Activated CD4-positive, alpha-beta T cell treated with anti-CD3 and anti-CD28 coated beads, Interleukin-2, amount 10 ng/mL, durations not matched to agents 24 days and 14 days (primary cell): Measurements from ENCODE around the gene DOCK1. TPM values are rescaled to one million over a fixed set of nuclear protein-coding genes. Genes with fewer than 3 reads are reported as not detected.

ENCODE experiments used
- DNase-seq: peaks from one replicate; pipeline ENCODE4 v3.0.0; 2022
- H3K27ac Mint-ChIP-seq: one replicate; pipeline ENCODE4 v1.8.0; 2022; ENCODE audit warnings: mild to moderate bottlenecking, mixed read lengths
- H3K27me3 Mint-ChIP-seq: one replicate; pipeline ENCODE4 v1.8.0; 2022; ENCODE audit warnings: mixed read lengths
- H3K36me3 Mint-ChIP-seq: one replicate; pipeline ENCODE4 v1.8.0; 2022; ENCODE audit warnings: low read depth, mild to moderate bottlenecking, mixed read lengths
- H3K4me1 Mint-ChIP-seq: one replicate; pipeline ENCODE4 v1.8.0; 2021; ENCODE audit warnings: mixed read lengths
- H3K4me3 Mint-ChIP-seq: one replicate; pipeline ENCODE4 v1.8.0; 2022; ENCODE audit warnings: mild to moderate bottlenecking, moderate library complexity, mixed read lengths
- H3K9me3 Mint-ChIP-seq: one replicate; pipeline ENCODE4 v1.8.0; 2021; ENCODE audit warnings: mixed read lengths
- intact Hi-C: fragments of 100-400 bp; cut with micrococcal nuclease; formaldehyde crosslinking; loops from one replicate; pipeline ENCODE4 v1.15.1; 2023
- total RNA-seq: library from RNA; stranded (reverse); gene quantifications from 2 replicates; pipeline ENCODE4 v1.2.3, GENCODE V29; 2022

Gene DOCK1
- total RNA-seq, 1 donor from 2014 or later, result 1.5 TPM

DNA sequence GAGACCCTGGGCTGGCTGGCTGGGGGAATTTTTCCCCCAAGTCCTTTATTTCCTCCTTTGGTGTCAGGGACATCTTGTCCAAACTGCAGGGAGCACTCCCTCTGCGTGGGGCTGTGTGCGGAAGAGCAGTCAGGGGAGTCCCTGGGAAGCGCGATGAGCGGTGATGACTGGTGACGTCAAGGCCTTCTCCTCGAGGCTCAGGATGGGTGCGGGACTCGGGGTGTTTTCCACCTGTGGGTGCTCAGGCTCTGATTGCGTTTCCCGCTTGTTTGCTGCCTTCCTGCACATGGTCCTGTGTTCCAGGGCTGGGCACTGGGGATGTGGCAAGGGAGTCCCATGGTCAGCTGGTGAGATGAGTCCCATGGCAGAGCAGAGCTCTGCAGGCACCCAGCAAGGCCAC is 101.2 kb downstream of the DOCK1 start:
- Mint-ChIP-seq H3K4me3 (no peak overlapping the region), H3K27ac (no peak overlapping the region), H3K27me3 (no peaks in the 10 kb centered on the region), H3K4me1 (no peaks in the 10 kb centered on the region), H3K9me3 (peaks cover under 1% of the 10 kb centered on the region), H3K36me3 (no peaks in the 10 kb centered on the region)
- DNase-seq, result no peak
- intact Hi-C loops, result no loop called here

DNA sequence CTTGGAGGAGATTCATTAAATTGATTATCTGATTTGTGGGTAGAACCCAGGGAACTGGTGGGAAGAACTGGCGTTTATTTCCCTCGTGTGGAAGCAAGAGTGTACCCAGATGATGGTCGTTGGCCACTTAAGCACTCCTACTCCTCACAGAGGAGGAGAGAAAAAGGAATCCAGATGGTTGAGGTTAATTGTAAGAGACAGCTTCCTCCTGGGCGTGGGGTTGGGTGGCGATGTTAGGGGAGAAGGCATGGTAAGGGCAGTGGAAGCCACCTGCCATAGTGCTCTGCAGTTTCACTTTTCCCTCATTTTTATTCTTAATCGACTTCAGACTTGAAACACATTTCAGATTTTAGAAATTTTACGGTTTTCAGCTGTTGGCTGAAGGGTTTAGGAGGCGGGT is 104.1 kb downstream of the DOCK1 start:
- Mint-ChIP-seq H3K4me3 (no peak overlapping the region), H3K4me1 (no peaks in the 10 kb centered on the region), H3K36me3 (no peaks in the 10 kb centered on the region), H3K27me3 (no peaks in the 10 kb centered on the region), H3K27ac (no peak overlapping the region), H3K9me3 (no peaks in the 10 kb centered on the region)
- DNase-seq, result no peak
- intact Hi-C loops, result no loop called here

DNA sequence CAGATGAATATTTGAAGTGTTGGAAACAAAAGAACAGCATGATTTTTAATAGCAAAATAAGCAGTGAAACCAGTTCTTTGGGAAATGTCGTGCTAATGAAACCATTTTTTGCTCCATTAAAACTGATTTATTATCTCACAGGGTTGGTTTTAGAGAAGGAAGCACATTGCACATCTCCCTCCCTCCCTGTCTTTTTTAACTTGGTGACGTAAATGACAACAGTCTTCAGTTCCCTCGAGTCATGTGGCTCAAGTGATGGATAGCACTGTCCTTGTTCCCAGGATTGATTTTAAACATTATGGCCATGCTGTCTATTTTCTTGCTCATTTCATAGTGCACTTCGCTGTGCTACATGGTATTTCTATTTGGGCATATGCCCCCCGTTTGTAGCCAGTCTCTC is 105.9 kb downstream of the DOCK1 start:
- Mint-ChIP-seq H3K36me3 (no peaks in the 10 kb centered on the region), H3K27me3 (no peaks in the 10 kb centered on the region), H3K4me3 (no peak overlapping the region), H3K27ac (no peak overlapping the region), H3K9me3 (no peaks in the 10 kb centered on the region), H3K4me1 (no peaks in the 10 kb centered on the region)
- intact Hi-C loops, result no loop called here
- no peak for DNase-seq

DNA sequence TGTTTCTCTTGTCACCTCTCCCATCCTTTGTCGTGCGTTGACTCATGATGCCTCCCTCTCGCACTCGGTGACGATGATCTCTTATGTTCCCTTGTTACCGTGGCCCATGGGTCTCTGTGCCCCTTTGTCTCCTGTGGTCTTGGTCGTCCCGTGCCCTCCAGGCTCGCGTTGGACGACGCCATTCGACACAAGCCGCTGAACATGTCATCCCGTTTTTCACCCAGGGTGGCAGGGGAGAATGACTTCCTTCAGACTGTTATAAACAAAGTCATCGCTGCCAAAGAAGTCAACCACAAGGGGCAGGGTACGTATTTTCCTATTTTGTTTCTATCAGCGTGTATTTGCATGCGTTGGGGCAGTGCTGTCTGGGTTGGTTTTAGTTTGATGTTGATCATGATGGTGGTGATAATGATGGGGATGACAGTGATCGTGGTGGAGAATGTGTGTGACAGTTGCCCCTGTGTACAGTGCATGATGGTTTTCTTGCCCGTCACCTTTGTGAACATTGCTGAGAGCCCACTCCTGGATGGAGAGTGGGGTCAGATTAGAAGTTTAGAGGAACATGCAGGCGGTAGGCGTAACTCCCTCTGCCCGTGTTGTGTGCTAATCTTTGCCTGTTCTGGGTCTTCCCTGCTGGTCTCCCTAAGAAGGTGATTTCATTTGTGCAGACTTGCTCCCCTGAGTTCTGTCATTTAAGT is 107.0 kb downstream of the DOCK1 start:
- Mint-ChIP-seq H3K4me3 (no peak overlapping the region), H3K36me3 (no peaks in the 10 kb centered on the region), H3K4me1 (no peaks in the 10 kb centered on the region), H3K9me3 (no peaks in the 10 kb centered on the region), H3K27ac (no peak overlapping the region), H3K27me3 (no peaks in the 10 kb centered on the region)
- intact Hi-C loops, result no loop called here
- DNase-seq, result no peak

DNA sequence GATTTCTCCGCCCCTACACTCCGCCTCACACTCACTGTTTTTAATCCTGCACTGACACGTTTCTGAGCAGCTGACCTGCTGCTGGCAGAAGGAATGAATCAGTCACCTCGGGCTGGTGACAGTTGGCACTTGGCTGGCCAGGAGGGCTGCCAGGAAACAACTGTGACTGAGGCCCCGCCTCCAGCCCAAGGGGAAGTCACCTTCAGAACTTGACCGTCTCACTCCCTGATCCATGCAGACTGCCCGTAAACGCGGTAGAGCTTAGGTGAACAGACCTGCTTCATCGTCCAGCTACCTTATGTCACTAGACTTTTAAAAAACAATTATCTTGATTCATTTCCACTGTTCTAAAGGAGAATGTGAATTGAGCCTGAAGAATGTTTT is 107.5 kb downstream of the DOCK1 start:
- H3K27me3 Mint-ChIP-seq, result no peaks in the 10 kb centered on the region
- H3K9me3 Mint-ChIP-seq, result no peaks in the 10 kb centered on the region
- no peaks in the 10 kb centered on the region for H3K36me3 Mint-ChIP-seq
- H3K4me3 Mint-ChIP-seq, result no peak overlapping the region
- intact Hi-C loops, result no loop called here
- no peak for DNase-seq
- no peak overlapping the region for H3K27ac Mint-ChIP-seq
- no peaks in the 10 kb centered on the region for H3K4me1 Mint-ChIP-seq

DNA sequence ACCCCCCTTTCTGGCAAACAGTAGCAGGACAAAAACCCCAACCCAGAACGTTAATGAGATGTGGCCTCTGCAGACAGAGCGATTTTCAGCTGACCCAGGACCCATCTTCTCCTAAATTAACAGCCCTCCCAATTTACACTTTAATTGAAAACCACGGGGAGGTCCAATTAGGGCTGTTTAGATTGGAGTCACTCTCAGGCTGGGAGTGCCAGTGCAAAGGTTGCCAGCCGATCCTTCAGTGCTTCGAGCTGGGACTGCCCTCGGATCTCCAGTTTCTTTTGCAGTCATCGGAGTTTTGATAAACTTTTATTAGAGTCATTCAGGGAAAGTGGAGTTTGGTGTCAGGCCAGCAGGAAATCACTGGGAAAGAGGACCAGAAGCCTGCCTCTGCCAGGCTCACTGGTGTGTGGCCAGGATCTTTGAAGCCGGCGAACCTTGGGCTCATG is 108.0 kb downstream of the DOCK1 start:
- Mint-ChIP-seq H3K4me3 (no peak overlapping the region), H3K27ac (no peak overlapping the region), H3K27me3 (no peaks in the 10 kb centered on the region), H3K36me3 (no peaks in the 10 kb centered on the region), H3K4me1 (no peaks in the 10 kb centered on the region), H3K9me3 (no peaks in the 10 kb centered on the region)
- DNase-seq, result no peak
- intact Hi-C loops, result no loop called here

DNA sequence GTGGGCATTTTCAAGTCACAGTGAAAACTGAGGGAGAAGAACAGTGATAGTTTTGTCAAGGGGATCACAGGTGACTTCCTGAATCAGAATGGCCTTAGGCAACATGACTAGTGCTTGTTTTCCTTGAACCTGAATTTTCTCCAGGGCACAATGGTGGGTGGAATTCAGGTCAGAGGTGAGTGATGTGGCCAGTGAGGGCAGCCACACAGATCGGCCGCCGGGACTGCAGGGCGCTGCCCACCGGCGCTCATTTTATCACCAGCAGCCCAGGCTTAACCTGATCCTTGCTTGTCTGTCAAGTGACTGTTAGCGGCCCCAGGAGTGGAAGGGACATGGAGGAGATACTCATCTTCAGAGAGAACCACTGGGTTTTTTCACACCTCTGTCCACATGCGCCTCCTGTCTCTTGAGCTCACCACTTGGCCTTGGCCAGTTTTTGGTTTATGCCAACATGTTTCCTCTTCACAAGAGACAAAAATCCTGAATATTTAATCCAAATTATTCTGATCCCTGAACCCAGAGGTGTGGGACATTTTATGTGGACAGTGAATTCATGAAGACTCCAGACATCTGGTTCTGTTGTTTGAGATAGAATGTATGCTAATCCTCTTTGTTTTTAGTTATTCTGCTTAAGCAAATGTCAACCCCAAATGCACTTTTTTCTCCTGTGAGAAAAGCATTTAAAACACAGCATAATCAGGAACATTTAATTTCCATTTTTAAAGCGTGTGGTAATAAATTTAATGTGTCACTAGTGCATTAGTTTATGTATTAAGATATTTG is 108.7 kb downstream of the DOCK1 start:
- Mint-ChIP-seq H3K4me1 (no peaks in the 10 kb centered on the region), H3K4me3 (no peak overlapping the region), H3K9me3 (no peaks in the 10 kb centered on the region), H3K36me3 (no peaks in the 10 kb centered on the region), H3K27ac (no peak overlapping the region), H3K27me3 (no peaks in the 10 kb centered on the region)
- no peak for DNase-seq
- intact Hi-C loops, result no loop called here

DNA sequence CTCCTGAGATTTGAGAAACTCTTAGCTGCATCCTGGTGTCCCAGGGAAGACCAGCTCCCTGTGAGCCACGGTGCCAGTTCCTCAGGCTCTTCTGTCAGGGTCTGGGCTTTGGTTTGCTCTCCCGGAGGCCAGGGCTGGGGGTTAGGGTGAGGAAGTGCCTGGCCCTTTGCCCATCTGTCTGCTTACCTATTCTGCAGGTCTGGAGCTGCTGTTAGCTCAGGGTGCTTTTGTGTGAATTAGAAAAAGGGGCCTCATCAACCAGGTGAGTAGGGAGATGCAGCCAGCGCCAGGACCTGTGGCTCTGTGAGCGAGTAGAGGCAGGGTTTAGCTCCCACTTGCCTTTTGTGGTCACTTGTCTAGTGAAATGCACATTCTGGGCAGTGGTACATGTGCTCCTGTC is 109.4 kb downstream of the DOCK1 start:
- intact Hi-C loops, result no loop called here
- no peaks in the 10 kb centered on the region for H3K27me3 Mint-ChIP-seq
- H3K4me3 Mint-ChIP-seq, result no peak overlapping the region
- no peaks in the 10 kb centered on the region for H3K9me3 Mint-ChIP-seq
- H3K36me3 Mint-ChIP-seq, result no peaks in the 10 kb centered on the region
- no peak overlapping the region for H3K27ac Mint-ChIP-seq
- DNase-seq, result no peak
- H3K4me1 Mint-ChIP-seq, result no peaks in the 10 kb centered on the region

DNA sequence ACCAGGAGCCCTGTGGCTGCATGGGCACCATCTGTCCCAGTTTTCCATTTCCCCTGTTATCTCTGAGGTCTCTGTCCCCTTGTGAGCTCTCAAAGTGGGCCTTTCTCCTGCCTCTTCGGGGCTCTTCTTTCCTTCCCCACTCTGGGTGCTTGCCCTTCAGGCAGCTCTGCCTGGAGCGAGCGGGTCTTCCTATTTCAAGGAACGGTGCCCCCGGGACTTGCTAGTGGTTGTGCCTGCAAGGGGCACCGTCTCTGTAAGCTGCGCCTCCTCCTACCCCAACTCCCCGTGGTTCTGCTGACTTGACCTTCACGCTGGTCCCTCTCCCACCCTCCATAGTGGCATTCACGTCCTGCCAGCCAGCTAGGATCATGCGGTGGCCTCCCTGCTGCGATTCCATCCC is 110.1 kb downstream of the DOCK1 start:
- H3K27me3 Mint-ChIP-seq, result no peaks in the 10 kb centered on the region
- no peaks in the 10 kb centered on the region for H3K9me3 Mint-ChIP-seq
- intact Hi-C loops, result no loop called here
- no peak for DNase-seq
- H3K36me3 Mint-ChIP-seq, result no peaks in the 10 kb centered on the region
- H3K27ac Mint-ChIP-seq, result no peak overlapping the region
- no peaks in the 10 kb centered on the region for H3K4me1 Mint-ChIP-seq
- no peak overlapping the region for H3K4me3 Mint-ChIP-seq

DNA sequence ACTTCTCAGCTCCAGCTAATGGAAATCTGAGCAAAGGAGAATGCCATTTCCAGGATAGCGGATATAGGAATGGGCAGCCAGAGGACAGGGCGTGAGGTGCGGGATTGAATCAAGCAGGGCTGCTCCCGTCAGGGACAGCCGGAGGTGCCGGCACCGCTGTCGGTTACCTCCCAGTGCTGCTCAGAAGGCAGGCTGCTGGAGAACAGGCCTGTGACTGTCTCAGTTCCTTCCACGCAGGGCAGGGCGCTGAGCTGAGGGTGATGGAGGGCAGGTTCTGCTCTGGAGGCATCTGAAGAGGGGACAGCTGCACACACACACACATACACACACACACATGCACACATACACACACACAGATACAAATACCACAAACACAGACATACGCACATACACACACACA is 111.1 kb downstream of the DOCK1 start:
- intact Hi-C loops, result no loop called here
- Mint-ChIP-seq H3K36me3 (no peaks in the 10 kb centered on the region), H3K9me3 (no peaks in the 10 kb centered on the region), H3K4me1 (no peaks in the 10 kb centered on the region), H3K27me3 (no peaks in the 10 kb centered on the region), H3K4me3 (no peak overlapping the region), H3K27ac (no peak overlapping the region)
- no peak for DNase-seq

DNA sequence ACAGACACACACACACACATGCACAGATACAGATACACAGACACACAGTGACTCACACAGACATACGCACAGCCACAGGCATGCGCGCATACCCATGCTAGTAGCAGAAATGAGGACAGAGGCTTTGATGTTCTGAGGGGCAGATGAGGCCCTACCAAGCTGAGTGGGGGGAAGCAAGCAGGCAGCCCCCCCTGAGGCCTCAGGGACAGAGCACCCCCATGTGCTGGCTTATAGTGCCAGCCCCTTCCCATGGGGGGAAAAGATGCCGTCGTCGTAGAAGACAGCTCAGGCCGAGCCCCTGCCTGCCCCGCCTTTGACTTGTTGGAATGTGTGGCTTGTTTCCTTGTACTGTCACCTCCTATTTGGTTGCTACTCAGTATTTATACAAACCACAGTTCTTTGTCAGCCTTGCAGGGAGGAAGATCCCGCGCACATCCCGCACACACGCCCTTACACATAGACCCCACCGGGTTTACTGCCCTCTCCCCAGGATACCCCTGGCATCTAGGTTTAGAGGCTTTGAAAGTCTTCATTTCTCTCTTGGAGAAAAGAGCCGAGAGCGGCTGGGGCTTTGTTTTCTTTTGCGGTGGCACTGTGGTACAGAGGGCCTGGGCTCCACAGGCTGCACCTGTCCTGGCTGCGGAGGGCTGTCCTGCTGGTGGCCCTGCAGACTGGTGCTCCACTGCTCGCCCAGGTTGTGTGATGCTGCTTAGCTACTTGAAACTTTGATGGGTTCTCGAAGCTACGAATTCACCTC is 112.5 kb downstream of the DOCK1 start:
- Mint-ChIP-seq H3K36me3 (no peaks in the 10 kb centered on the region), H3K9me3 (no peaks in the 10 kb centered on the region), H3K27ac (no peak overlapping the region), H3K27me3 (no peaks in the 10 kb centered on the region), H3K4me1 (no peaks in the 10 kb centered on the region), H3K4me3 (no peak overlapping the region)
- intact Hi-C loops, result no loop called here
- DNase-seq, result no peak

DNA sequence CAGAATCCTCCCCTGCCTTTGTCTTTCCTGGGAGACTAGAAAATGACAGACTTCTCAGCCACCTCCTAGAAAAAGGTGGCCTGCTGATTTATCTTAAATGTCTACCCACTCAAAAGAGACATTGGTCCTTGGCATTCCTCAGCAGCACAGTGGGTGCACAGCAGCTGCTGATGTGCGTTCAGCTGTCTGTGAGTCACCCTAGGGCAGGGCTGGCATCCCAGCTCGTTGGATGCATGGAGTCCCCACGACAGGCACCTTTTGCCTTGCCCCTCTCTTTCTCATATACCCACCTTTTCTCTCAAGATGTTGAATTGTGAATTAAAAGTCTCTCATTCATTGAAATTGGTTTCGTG is 113.0 kb downstream of the DOCK1 start:
- Mint-ChIP-seq H3K27me3 (no peaks in the 10 kb centered on the region), H3K4me1 (no peaks in the 10 kb centered on the region), H3K36me3 (no peaks in the 10 kb centered on the region), H3K4me3 (no peak overlapping the region), H3K27ac (no peak overlapping the region), H3K9me3 (peaks cover 3% of the 10 kb centered on the region)
- intact Hi-C loops, result no loop called here
- no peak for DNase-seq

DNA sequence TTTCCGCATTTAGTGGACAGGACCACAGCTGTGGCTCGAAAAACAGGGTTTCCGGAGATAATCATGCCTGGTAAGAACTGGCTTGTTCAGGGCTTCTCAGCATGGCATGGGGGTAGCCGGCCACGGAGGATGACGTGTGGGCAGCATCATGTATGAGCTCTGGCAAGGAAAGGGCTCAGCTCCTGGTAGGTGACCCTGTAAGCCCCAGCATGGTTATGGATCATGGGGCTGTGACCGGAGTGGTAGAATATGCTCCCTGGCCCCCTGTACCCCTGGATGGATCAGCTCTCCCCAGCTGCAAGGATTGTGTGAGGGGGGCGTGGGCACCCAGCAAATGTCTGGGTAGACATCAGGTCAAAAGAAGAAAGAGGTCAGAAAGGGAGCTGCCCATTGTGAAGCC is 113.5 kb downstream of the DOCK1 start:
- DNase-seq, result no peak
- no peak overlapping the region for H3K4me3 Mint-ChIP-seq
- H3K9me3 Mint-ChIP-seq, result peaks cover 3% of the 10 kb centered on the region

DNA sequence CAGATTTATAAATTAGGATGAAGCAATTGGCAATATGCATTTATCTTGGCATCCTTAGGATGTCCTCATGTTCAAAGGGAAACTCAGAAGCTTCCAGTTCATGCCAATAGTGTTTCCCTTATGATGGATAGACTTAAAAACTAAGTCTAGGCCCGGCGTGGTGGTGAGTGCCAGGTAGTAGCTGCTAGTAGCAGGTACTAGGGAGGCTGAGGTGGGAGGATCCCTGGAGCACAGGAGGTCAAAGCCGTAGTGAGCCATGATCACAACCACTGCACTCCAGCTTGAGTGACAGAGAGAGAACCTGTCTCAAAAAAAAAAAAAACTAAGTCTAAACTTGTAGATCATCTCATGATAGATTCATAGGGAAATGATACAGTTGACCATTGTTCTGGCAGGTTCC is 115.0 kb downstream of the DOCK1 start:
- intact Hi-C loops, result no loop called here
- H3K36me3 Mint-ChIP-seq, result no peaks in the 10 kb centered on the region
- no peaks in the 10 kb centered on the region for H3K27me3 Mint-ChIP-seq
- no peak for DNase-seq
- H3K9me3 Mint-ChIP-seq, result peaks cover 3% of the 10 kb centered on the region
- no peak overlapping the region for H3K4me3 Mint-ChIP-seq
- no peaks in the 10 kb centered on the region for H3K4me1 Mint-ChIP-seq
- no peak overlapping the region for H3K27ac Mint-ChIP-seq

More for the DNA sequence above, 113.5 kb downstream of the DOCK1 start:
- Mint-ChIP-seq H3K27me3 (no peaks in the 10 kb centered on the region), H3K27ac (no peak overlapping the region), H3K4me1 (no peaks in the 10 kb centered on the region), H3K36me3 (no peaks in the 10 kb centered on the region)
- intact Hi-C loops, result no loop called here
